Heart right ventricle (tissue), 16 donors: ENCODE data around the gene RAF1. TPM values are rescaled to one million over a fixed set of nuclear protein-coding genes. Genes with fewer than 3 reads are reported as not detected.

Experiments
- ATAC-seq, 8 donors: fragments of 200-7000 bp; cut with Tn5 transposase; one replicate each; pipeline ENCODE4 v1.9.1; 2020; ENCODE audit warnings: mild to moderate bottlenecking in 8 of 8, moderate library complexity in 8 of 8, moderate number of reproducible peaks in 1 of 8
- DNase-seq, 2 donors: peaks; one replicate each; pipeline ENCODE4 v3.0.0-alpha.2; 2020
- H3K27ac ChIP-seq, 10 donors: fragments of 200-600 bp; sonication (generic) in 2 of 10; one replicate each; pipeline versions ENCODE4 v1.5.0 to v1.8.0; 2020 to 2022; ENCODE audit warnings: mild to moderate bottlenecking in 3 of 10
- H3K27me3 ChIP-seq, 7 donors: fragments of 200-600 bp; one replicate each; pipeline ENCODE4 v1.8.0; 2021 to 2022; ENCODE audit warnings: mild to moderate bottlenecking in 2 of 7
- H3K36me3 ChIP-seq, 9 donors: fragments of 200-600 bp; sonication (generic) in 1 of 9; one replicate each; pipeline versions ENCODE4 v1.5.0 to v1.8.0; 2020 to 2022; ENCODE audit warnings: mild to moderate bottlenecking in 2 of 9
- H3K4me1 ChIP-seq, 9 donors: fragments of 200-600 bp; sonication (generic) in 1 of 9; one replicate each; pipeline versions ENCODE4 v1.5.0 to v1.8.0; 2020 to 2022; ENCODE audit warnings: mild to moderate bottlenecking in 4 of 9
- H3K4me3 ChIP-seq, 10 donors: fragments of 200-600 bp; sonication (generic) in 2 of 10; one replicate each; pipeline versions ENCODE4 v1.5.0 to v1.8.0; 2020 to 2022; ENCODE audit warnings: mild to moderate bottlenecking in 7 of 10, moderate library complexity in 2 of 10
- H3K9me3 ChIP-seq, 11 donors: fragments of 200-600 bp in 10 of 11; sonication (generic) in 2 of 11; one replicate each; pipeline versions ENCODE4 v1.5.0 to v1.8.0; 2013 to 2022; ENCODE audit warnings: mild to moderate bottlenecking in 2 of 11, control low read depth in 1 of 11, moderate library complexity in 1 of 11
- CTCF ChIP-seq, 9 donors: fragments of 200-600 bp; sonication (generic) in 2 of 9; IDR thresholded peaks; one replicate each; pipeline versions ENCODE4 v1.5.0 to v1.8.0; 2021 to 2022; ENCODE audit warnings: antibody characterized with exemption in 9 of 9, mild to moderate bottlenecking in 5 of 9, moderate library complexity in 1 of 9
- WGBS, 2 donors: extraction: QIAGEN DNeasy Blood & Tissue Kit; methylation state at CpG; one replicate each; pipeline ENCODE4 v1.1.7; 2013; ENCODE audit warnings: inconsistent platforms in 1 of 2; 5-methylcytosine and 5-hydroxymethylcytosine counted together
- intact Hi-C, 10 donors: fragments of 100-400 bp; cut with DNase I; formaldehyde crosslinking; loops; one replicate each; pipeline versions ENCODE4 v1.11.1 to v1.14.2; 2022
- polyA plus RNA-seq, 2 donors: library from polyadenylated mRNA; stranded (reverse); fragments of 200-250 nt; gene quantifications; one replicate each; pipeline ENCODE4 v1.2.3, GENCODE V29; 2013
- total RNA-seq, 10 donors: library from RNA; stranded (reverse); fragmentation: NEBNext Ultra II Directional in 3 of 10; extraction: Animal tissue kit (Norgen Biotek cat#: 25700) in 3 of 10; gene quantifications; one replicate each; pipeline versions ENCODE4 v1.2.1 to v1.2.4, GENCODE V29; 2021 to 2023
- donor health status: Arrhythmogenic right ventricular cardiomyopathy.
- donor health status: ischemic (EF 13 %, LVEDD 7.1; RV severe dilation, severe dysfunction).
- donor health status: healthy with polysubstance abuse.
- donor health status: DM: no; HTN: yes; CAD: no.
- donor health status: DM: no; HTN: no; CAD: no.
- donor health status: ischemic (EF 25% LVEDD 6.9; RV normal size, moderate dysfunction).
- donor health status: ischemic (EF 25% LVEDD 5.7; RV mildly dilated, moderate dysfunction).
- donor health status: healthy.
- donor health status: DM: yes; HTN: yes; CAD: no.
- donor health status: Ischemic cardiomyopathy.
- donor health status: ischemic (EF 35%, LVEDD 5.7; RV mildly dilated, moderate dysfunction).
- donor health status: nonischemic (EF 11% LVEDD 7.7; RV severe dilation, severe dysfunction).
- donor health status: DM: yes; HTN: yes; CAD: no.
- donor health status: PGD.
- donor health status: ischemic (EF 29% LVEDD 5.4; RV normal size, mild dysfunction).
- donor health status: nonischemic (EF 23%, LVEDD 6.1; RV moderate dilation, normal function).

RAF1 gene
- total and polyA plus RNA-seq, 12 donors = 65.4 to 193 (median 123) TPM

- Histone ChIP-seq H3K4me3 (no peak overlapping the region), H3K36me3 (peaks cover 0 to 4% (median 0%) of the 10 kb centered on the region in 9 donors), H3K4me1 (peaks cover 8 to 84% (median 69%) of the 10 kb centered on the region in 9 donors), H3K27me3 (no peaks in the 10 kb centered on the region), H3K27ac (peak overlapping the region in 9 of 10 donors; percentile 32 to 100 (median 98)), H3K9me3 (no peaks in the 10 kb centered on the region)
- ATAC-seq (no peak), DNase-seq (no peak)
- no peak for TF ChIP-seq CTCF (IDR thresholded peaks at IDR 0.05)
- intact Hi-C loops = loop anchor here in 1 of 10 donors (10.0 kb wide), 1 partner anchor 54 kb away; no protein-coding TSS in a partner anchor
- WGBS, 2 donors = 41 to 49% methylated on average over 4 of the region's 4 CpGs
Observed at GRCh38 chr3:12658593-12659058, 5.3 kb downstream of the RAF1 start.

GRCh38 chr3:12656850-12657249, 7.1 kb downstream of the RAF1 start:
- DNase-seq = no peak
- Histone ChIP-seq H3K27ac (peak overlapping the region in 5 of 10 donors; percentile 0 to 99 (median 12)), H3K9me3 (no peaks in the 10 kb centered on the region), H3K27me3 (no peaks in the 10 kb centered on the region), H3K4me3 (no peak overlapping the region), H3K36me3 (peaks cover 0 to 4% (median 0%) of the 10 kb centered on the region in 9 donors), H3K4me1 (peaks cover 8 to 91% (median 76%) of the 10 kb centered on the region in 9 donors)
- intact Hi-C loops = loop anchor here in 1 of 10 donors (10.0 kb wide), 1 partner anchor 52 kb away; no protein-coding TSS in a partner anchor
- 58 to 63% methylated on average over 6 of the region's 6 CpGs for WGBS, 2 donors
- ATAC-seq = no peak
- no peak for TF ChIP-seq CTCF (IDR thresholded peaks at IDR 0.05)

GRCh38 chr3:12656193-12656592, 7.7 kb downstream of the RAF1 start:
- Histone ChIP-seq H3K4me1 (peaks cover 5 to 91% (median 72%) of the 10 kb centered on the region in 9 donors), H3K27ac (peak overlapping the region in 3 of 10 donors; percentile 13 to 99 (median 35)), H3K36me3 (peaks cover 0 to 5% (median 0%) of the 10 kb centered on the region in 9 donors), H3K27me3 (no peaks in the 10 kb centered on the region), H3K4me3 (no peak overlapping the region), H3K9me3 (no peaks in the 10 kb centered on the region)
- intact Hi-C loops = loop anchor here in 1 of 10 donors (10.0 kb wide), 1 partner anchor 51 kb away; no protein-coding TSS in a partner anchor
- DNase-seq (no peak), ATAC-seq (peak in 2 of 8 donors; percentile 27 to 38)
- TF ChIP-seq CTCF (IDR thresholded peaks at IDR 0.05) = no peak

- TF ChIP-seq CTCF (IDR thresholded peaks at IDR 0.05) = no peak
- WGBS, 2 donors = 56 to 72% methylated on average over 4 of the region's 4 CpGs
- peak overlapping the region in 2 of 10 donors; percentile 35 to 99 for H3K27ac ChIP-seq
- DNase-seq = no peak
- no peaks in the 10 kb centered on the region for H3K27me3 ChIP-seq
- H3K9me3 ChIP-seq = no peaks in the 10 kb centered on the region
- H3K4me1 ChIP-seq = peaks cover 5 to 91% (median 72%) of the 10 kb centered on the region in 9 donors
- no peak for ATAC-seq
- intact Hi-C loops = loop anchor here in 1 of 10 donors (10.0 kb wide), 1 partner anchor 51 kb away; no protein-coding TSS in a partner anchor
- H3K36me3 ChIP-seq = peaks cover 0 to 5% (median 0%) of the 10 kb centered on the region in 9 donors
- no peak overlapping the region for H3K4me3 ChIP-seq
Observed at GRCh38 chr3:12655701-12656100, 8.2 kb downstream of the RAF1 start.
